HEK293 (cell line): ENCODE results near the gene RASA3.

Experiments used
- CTCF ChIA-PET: fragments of 350-600 bp; formaldehyde crosslinking; extraction: SDS; loops from one replicate; lab custom pipeline; 2021; ENCODE audit warnings: antibody characterized with exemption; lab: Yijun Ruan, JAX
- POLR2A ChIA-PET: fragments of 300-600 bp; formaldehyde crosslinking; extraction: SDS; loops from one replicate; lab custom pipeline; 2020; ENCODE audit warnings: antibody characterized with exemption, inconsistent platforms; lab: Yijun Ruan, JAX
- H3K27ac ChIP-seq: fragments of 200-500 bp; sonication (Bioruptor generic); 2 replicates; pipeline ENCODE4 v1.5.1; 2014; ENCODE audit warnings: low read depth, low read length, control low read depth, inconsistent platforms; ENCODE audit errors: extremely low read depth
- H3K36me3 ChIP-seq, 2 experiments: fragments of 200-500 bp in 1 of 2; sonication (Bioruptor generic) in 1 of 2; 1 replicate in 1 of 2; 2 replicates in 1 of 2; pipeline ENCODE4 v1.5.1; 2014 to 2017; ENCODE audit warnings: inconsistent platforms in 2 of 2, low read length in 2 of 2; ENCODE audit not compliant: control insufficient read depth in 2 of 2, insufficient read depth in 1 of 2
- H3K4me1 ChIP-seq: fragments of 200-500 bp; sonication (Bioruptor generic); 2 replicates; pipeline ENCODE4 v1.5.1; 2014; ENCODE audit warnings: mild to moderate bottlenecking, low read length, inconsistent platforms; ENCODE audit not compliant: control insufficient read depth, insufficient read depth
- H3K4me3 ChIP-seq: 2 replicates; pipeline ENCODE4 v1.5.1; 2011; ENCODE audit warnings: low read depth, mild to moderate bottlenecking, control low read depth, low read length, moderate library complexity
- H3K9me3 ChIP-seq: fragments of 200-500 bp; sonication (Bioruptor generic); 2 replicates; pipeline ENCODE4 v1.5.1; 2014; ENCODE audit warnings: low read depth, low read length, inconsistent platforms; ENCODE audit not compliant: control insufficient read depth, insufficient read depth
- BCL11B ChIP-seq: fragments of 450-650 bp; formaldehyde crosslinking; IDR thresholded peaks from 2 replicates; pipeline ENCODE4 v1.5.1; 2016; ENCODE audit warnings: low read depth, missing biosample characterization, missing genetic modification characterization
- KLF10 ChIP-seq: fragments of 450-650 bp; IDR thresholded peaks from 2 replicates; pipeline ENCODE4 v1.5.1; 2018; ENCODE audit warnings: missing biosample characterization, mild to moderate bottlenecking, missing genetic modification characterization
- KLF9 ChIP-seq: fragments of 450-650 bp; formaldehyde crosslinking; IDR thresholded peaks from 2 replicates; pipeline ENCODE4 v1.5.1; 2016; ENCODE audit warnings: missing biosample characterization, missing genetic modification characterization, low read depth
- MYNN ChIP-seq: fragments of 450-650 bp; formaldehyde crosslinking; IDR thresholded peaks from 2 replicates; pipeline ENCODE4 v1.5.1; 2016; ENCODE audit warnings: missing biosample characterization, missing genetic modification characterization, borderline replicate concordance
- OVOL3 ChIP-seq: fragments of 450-650 bp; formaldehyde crosslinking; IDR thresholded peaks from 2 replicates; pipeline ENCODE4 v1.5.1; 2016; ENCODE audit warnings: missing biosample characterization, missing genetic modification characterization
- ZBTB17 ChIP-seq: fragments of 450-650 bp; formaldehyde crosslinking; IDR thresholded peaks from 2 replicates; pipeline ENCODE4 v1.5.1; 2016; ENCODE audit warnings: missing biosample characterization, missing genetic modification characterization
- ZBTB20 ChIP-seq: fragments of 450-650 bp; formaldehyde crosslinking; IDR thresholded peaks from 2 replicates; pipeline ENCODE4 v1.5.1; 2016; ENCODE audit warnings: missing biosample characterization, missing genetic modification characterization
- ZBTB21 ChIP-seq: fragments of 450-650 bp; formaldehyde crosslinking; IDR thresholded peaks from 2 replicates; pipeline ENCODE4 v1.5.1; 2017; ENCODE audit warnings: missing biosample characterization, missing genetic modification characterization
- ZBTB7A ChIP-seq: fragments of 450-650 bp; formaldehyde crosslinking; IDR thresholded peaks from 2 replicates; pipeline ENCODE4 v1.5.1; 2016; ENCODE audit warnings: low read depth, missing biosample characterization, missing genetic modification characterization
- ZFP69B ChIP-seq: fragments of 450-650 bp; formaldehyde crosslinking; IDR thresholded peaks from 2 replicates; pipeline ENCODE4 v1.5.1; 2016; ENCODE audit warnings: missing biosample characterization, missing genetic modification characterization
- ZNF169 ChIP-seq: fragments of 450-650 bp; formaldehyde crosslinking; IDR thresholded peaks from 2 replicates; pipeline ENCODE4 v1.5.1; 2016; ENCODE audit warnings: missing biosample characterization, missing genetic modification characterization
- ZNF19 ChIP-seq: fragments of 450-650 bp; formaldehyde crosslinking; IDR thresholded peaks from 2 replicates; pipeline ENCODE4; 2016; ENCODE audit warnings: missing biosample characterization, missing genetic modification characterization, low read depth
- ZNF239 ChIP-seq: fragments of 450-650 bp; formaldehyde crosslinking; IDR thresholded peaks from 2 replicates; pipeline ENCODE4 v1.5.1; 2016; ENCODE audit warnings: missing biosample characterization, missing genetic modification characterization
- ZNF354C ChIP-seq: fragments of 450-650 bp; formaldehyde crosslinking; IDR thresholded peaks from 2 replicates; pipeline ENCODE4 v1.5.1; 2016; ENCODE audit warnings: missing biosample characterization, missing genetic modification characterization, low read depth, borderline replicate concordance
- ZNF404 ChIP-seq: fragments of 450-650 bp; formaldehyde crosslinking; IDR thresholded peaks from 2 replicates; pipeline ENCODE4 v1.5.1; 2017; ENCODE audit warnings: missing biosample characterization, missing genetic modification characterization
- ZNF423 ChIP-seq: fragments of 450-650 bp; formaldehyde crosslinking; IDR thresholded peaks from 2 replicates; pipeline ENCODE4 v1.5.1; 2016; ENCODE audit warnings: missing biosample characterization, missing genetic modification characterization
- ZNF501 ChIP-seq: fragments of 450-650 bp; formaldehyde crosslinking; IDR thresholded peaks from 2 replicates; pipeline ENCODE4 v1.5.1; 2016; ENCODE audit warnings: missing biosample characterization, missing genetic modification characterization
- ZNF629 ChIP-seq: fragments of 450-650 bp; formaldehyde crosslinking; IDR thresholded peaks from 2 replicates; pipeline ENCODE4 v1.5.1; 2017; ENCODE audit warnings: missing biosample characterization, missing genetic modification characterization
- ZNF654 ChIP-seq: fragments of 450-650 bp; formaldehyde crosslinking; IDR thresholded peaks from 2 replicates; pipeline ENCODE4 v1.5.1; 2016; ENCODE audit warnings: low read depth, missing biosample characterization, missing genetic modification characterization
- ZNF768 ChIP-seq: fragments of 450-650 bp; formaldehyde crosslinking; IDR thresholded peaks from 2 replicates; pipeline ENCODE4 v1.5.1; 2018; ENCODE audit warnings: missing biosample characterization, mild to moderate bottlenecking, missing genetic modification characterization
- TF ChIP-seq, protein P1 (sequence below): fragments of 450-650 bp; formaldehyde crosslinking; IDR thresholded peaks from 2 replicates; pipeline ENCODE4 v1.5.1; 2016; ENCODE audit warnings: missing biosample characterization, missing genetic modification characterization
- TF ChIP-seq, protein P2 (sequence below): fragments of 450-650 bp; formaldehyde crosslinking; optimal IDR thresholded peaks from 2 replicates; pipeline ENCODE3; 2016; ENCODE audit warnings: missing biosample characterization, mild to moderate bottlenecking, missing genetic modification characterization
- TF ChIP-seq, protein P3 (sequence below): fragments of 450-650 bp; formaldehyde crosslinking; IDR thresholded peaks from 2 replicates; pipeline ENCODE4 v1.5.0; 2017; ENCODE audit warnings: missing biosample characterization, missing genetic modification characterization, borderline replicate concordance
- TF ChIP-seq, protein P4 (sequence below): fragments of 450-650 bp; formaldehyde crosslinking; IDR thresholded peaks from 2 replicates; pipeline ENCODE4 v1.5.1; 2016; ENCODE audit warnings: missing biosample characterization, missing genetic modification characterization
- TF ChIP-seq, protein P5 (sequence below): fragments of 450-650 bp; formaldehyde crosslinking; IDR thresholded peaks from 2 replicates; pipeline ENCODE4 v1.5.1; 2016; ENCODE audit warnings: missing biosample characterization, missing genetic modification characterization
- TF ChIP-seq, protein P6 (sequence below): fragments of 450-650 bp; formaldehyde crosslinking; IDR thresholded peaks from 2 replicates; pipeline ENCODE4 v1.5.1; 2016; ENCODE audit warnings: missing biosample characterization, missing genetic modification characterization
- TF ChIP-seq, protein P7 (sequence below): fragments of 450-650 bp; IDR thresholded peaks from 2 replicates; pipeline ENCODE4 v1.5.1; 2018; ENCODE audit warnings: missing biosample characterization, mild to moderate bottlenecking, missing genetic modification characterization

RASA3 gene

DNA sequence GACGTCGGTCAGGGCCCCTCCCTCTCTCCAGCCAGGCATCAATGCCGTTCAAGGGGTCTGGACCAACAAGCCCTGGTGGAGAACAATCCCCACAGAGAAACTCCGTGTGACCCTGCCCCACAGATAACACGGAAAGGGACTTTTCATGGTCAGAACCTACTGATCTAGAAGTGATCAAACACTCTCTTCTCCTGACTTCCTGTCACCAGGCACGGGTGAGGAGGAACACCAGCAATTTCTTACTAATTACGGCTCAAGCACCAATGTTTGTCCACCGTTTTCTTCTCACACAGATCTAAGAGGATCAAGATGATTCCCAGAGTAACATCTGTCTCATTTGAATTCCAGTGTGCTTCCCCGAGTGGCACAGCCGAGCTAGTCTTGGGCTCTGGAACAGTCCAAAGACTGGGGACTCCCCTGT lies 11.8 kb downstream of the RASA3 start:
- POLR2A ChIA-PET = no interaction called here
- Histone ChIP-seq H3K4me1 (no peaks in the 10 kb centered on the region), H3K36me3 (no peaks in the 10 kb centered on the region), H3K9me3 (no peaks in the 10 kb centered on the region), H3K27ac (no peak overlapping the region), H3K4me3 (no peak overlapping the region)
- CTCF ChIA-PET = no interaction called here
- TF ChIP-seq, protein P1, sequence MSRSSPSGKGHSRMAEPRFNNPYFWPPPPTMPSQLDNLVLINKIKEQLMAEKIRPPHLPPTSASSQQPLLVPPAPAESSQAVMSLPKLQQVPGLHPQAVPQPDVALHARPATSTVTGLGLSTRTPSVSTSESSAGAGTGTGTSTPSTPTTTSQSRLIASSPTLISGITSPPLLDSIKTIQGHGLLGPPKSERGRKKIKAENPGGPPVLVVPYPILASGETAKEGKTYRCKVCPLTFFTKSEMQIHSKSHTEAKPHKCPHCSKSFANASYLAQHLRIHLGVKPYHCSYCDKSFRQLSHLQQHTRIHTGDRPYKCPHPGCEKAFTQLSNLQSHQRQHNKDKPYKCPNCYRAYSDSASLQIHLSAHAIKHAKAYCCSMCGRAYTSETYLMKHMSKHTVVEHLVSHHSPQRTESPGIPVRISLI (tag by site-specific recombination) = no peak
- no peak for TF ChIP-seq ZNF423 (tag by site-specific recombination)
- no peak for TF ChIP-seq ZBTB21 (tag by site-specific recombination)
- TF ChIP-seq ZNF629 = no peak
- no peak for TF ChIP-seq ZNF654 (tag by site-specific recombination)
- no peak for TF ChIP-seq KLF9 (tag by site-specific recombination)
- no peak for TF ChIP-seq ZNF19 (tag by site-specific recombination)
- TF ChIP-seq ZNF501 = no peak
- no peak for TF ChIP-seq ZNF354C (tag by site-specific recombination)
- TF ChIP-seq, protein P2, sequence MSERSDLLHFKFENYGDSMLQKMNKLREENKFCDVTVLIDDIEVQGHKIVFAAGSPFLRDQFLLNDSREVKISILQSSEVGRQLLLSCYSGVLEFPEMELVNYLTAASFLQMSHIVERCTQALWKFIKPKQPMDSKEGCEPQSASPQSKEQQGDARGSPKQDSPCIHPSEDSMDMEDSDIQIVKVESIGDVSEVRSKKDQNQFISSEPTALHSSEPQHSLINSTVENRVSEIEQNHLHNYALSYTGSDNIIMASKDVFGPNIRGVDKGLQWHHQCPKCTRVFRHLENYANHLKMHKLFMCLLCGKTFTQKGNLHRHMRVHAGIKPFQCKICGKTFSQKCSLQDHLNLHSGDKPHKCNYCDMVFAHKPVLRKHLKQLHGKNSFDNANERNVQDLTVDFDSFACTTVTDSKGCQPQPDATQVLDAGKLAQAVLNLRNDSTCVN (tag by site-specific recombination) = no peak
- TF ChIP-seq, protein P3, sequence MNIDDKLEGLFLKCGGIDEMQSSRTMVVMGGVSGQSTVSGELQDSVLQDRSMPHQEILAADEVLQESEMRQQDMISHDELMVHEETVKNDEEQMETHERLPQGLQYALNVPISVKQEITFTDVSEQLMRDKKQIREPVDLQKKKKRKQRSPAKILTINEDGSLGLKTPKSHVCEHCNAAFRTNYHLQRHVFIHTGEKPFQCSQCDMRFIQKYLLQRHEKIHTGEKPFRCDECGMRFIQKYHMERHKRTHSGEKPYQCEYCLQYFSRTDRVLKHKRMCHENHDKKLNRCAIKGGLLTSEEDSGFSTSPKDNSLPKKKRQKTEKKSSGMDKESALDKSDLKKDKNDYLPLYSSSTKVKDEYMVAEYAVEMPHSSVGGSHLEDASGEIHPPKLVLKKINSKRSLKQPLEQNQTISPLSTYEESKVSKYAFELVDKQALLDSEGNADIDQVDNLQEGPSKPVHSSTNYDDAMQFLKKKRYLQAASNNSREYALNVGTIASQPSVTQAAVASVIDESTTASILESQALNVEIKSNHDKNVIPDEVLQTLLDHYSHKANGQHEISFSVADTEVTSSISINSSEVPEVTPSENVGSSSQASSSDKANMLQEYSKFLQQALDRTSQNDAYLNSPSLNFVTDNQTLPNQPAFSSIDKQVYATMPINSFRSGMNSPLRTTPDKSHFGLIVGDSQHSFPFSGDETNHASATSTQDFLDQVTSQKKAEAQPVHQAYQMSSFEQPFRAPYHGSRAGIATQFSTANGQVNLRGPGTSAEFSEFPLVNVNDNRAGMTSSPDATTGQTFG (tag by site-specific recombination) = no peak
- TF ChIP-seq ZNF169 (tag by site-specific recombination) = no peak
- no peak for TF ChIP-seq OVOL3 (tag by site-specific recombination)
- no peak for TF ChIP-seq MYNN (tag by site-specific recombination)
- TF ChIP-seq, protein P4, sequence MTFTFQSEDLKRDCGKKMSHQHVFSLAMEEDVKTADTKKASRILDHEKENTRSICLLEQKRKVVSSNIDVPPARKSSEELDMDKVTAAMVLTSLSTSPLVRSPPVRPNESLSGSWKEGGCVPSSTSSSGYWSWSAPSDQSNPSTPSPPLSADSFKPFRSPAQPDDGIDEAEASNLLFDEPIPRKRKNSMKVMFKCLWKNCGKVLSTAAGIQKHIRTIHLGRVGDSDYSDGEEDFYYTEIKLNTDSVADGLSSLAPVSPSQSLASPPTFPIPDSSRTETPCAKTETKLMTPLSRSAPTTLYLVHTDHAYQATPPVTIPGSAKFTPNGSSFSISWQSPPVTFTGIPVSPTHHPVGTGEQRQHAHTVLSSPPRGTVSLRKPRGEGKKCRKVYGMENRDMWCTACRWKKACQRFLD (tag by site-specific recombination) = no peak
- TF ChIP-seq ZNF404 (tag by site-specific recombination) = no peak

DNA sequence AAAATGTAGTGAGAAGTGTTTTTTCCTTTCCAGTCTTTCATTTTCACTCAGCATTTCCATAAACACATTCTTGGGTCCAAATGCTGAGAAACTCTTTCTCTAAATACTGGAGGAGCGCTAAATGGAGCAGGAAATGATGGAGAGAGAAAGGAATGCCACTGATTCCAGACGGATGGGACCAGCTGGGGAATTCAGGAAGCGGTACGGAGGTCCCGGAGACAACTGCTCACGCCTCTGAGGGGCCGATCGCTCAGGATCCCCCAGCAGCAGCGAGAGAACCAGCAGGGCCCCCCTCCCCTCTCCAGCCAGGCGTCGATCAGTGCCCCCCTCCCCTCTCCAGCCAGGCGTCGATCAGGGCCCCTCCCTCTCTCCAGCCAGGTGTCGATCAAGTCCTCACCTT lies 13.2 kb downstream of the RASA3 start:
- Histone ChIP-seq H3K4me3 (no peak overlapping the region), H3K27ac (no peak overlapping the region)
- POLR2A ChIA-PET = interaction anchor here (1.0 to 1.1 kb wide), 2 partner anchors 12 to 54 kb away, joined by 3 read pairs; no protein-coding TSS in a partner anchor
- TF ChIP-seq ZBTB7A (tag by site-specific recombination) (no peak), ZFP69B (tag by site-specific recombination) (no peak), ZNF239 (tag by site-specific recombination) (no peak), ZBTB20 (tag by site-specific recombination) (no peak), ZNF768 (tag by site-specific recombination) (no peak), BCL11B (tag by site-specific recombination) (no peak), OVOL3 (tag by site-specific recombination) (no peak), KLF10 (tag by site-specific recombination) (no peak), ZBTB17 (tag by site-specific recombination) (no peak)
- TF ChIP-seq, protein P5, sequence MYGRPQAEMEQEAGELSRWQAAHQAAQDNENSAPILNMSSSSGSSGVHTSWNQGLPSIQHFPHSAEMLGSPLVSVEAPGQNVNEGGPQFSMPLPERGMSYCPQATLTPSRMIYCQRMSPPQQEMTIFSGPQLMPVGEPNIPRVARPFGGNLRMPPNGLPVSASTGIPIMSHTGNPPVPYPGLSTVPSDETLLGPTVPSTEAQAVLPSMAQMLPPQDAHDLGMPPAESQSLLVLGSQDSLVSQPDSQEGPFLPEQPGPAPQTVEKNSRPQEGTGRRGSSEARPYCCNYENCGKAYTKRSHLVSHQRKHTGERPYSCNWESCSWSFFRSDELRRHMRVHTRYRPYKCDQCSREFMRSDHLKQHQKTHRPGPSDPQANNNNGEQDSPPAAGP (tag by site-specific recombination) = no peak
- TF ChIP-seq, protein P6, sequence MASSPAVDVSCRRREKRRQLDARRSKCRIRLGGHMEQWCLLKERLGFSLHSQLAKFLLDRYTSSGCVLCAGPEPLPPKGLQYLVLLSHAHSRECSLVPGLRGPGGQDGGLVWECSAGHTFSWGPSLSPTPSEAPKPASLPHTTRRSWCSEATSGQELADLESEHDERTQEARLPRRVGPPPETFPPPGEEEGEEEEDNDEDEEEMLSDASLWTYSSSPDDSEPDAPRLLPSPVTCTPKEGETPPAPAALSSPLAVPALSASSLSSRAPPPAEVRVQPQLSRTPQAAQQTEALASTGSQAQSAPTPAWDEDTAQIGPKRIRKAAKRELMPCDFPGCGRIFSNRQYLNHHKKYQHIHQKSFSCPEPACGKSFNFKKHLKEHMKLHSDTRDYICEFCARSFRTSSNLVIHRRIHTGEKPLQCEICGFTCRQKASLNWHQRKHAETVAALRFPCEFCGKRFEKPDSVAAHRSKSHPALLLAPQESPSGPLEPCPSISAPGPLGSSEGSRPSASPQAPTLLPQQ = no peak
- TF ChIP-seq, protein P7, sequence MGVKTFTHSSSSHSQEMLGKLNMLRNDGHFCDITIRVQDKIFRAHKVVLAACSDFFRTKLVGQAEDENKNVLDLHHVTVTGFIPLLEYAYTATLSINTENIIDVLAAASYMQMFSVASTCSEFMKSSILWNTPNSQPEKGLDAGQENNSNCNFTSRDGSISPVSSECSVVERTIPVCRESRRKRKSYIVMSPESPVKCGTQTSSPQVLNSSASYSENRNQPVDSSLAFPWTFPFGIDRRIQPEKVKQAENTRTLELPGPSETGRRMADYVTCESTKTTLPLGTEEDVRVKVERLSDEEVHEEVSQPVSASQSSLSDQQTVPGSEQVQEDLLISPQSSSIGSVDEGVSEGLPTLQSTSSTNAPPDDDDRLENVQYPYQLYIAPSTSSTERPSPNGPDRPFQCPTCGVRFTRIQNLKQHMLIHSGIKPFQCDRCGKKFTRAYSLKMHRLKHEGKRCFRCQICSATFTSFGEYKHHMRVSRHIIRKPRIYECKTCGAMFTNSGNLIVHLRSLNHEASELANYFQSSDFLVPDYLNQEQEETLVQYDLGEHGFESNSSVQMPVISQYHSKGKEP (tag by site-specific recombination) = no peak

More for the DNA sequence above, 13.2 kb downstream of the RASA3 start:
- CTCF ChIA-PET = interaction anchor here (0.7 kb wide), 1 partner anchor 39 kb away, joined by 4 read pairs; no protein-coding TSS in a partner anchor
- H3K36me3 ChIP-seq = no peaks in the 10 kb centered on the region
- H3K4me1 ChIP-seq = no peaks in the 10 kb centered on the region
- no peaks in the 10 kb centered on the region for H3K9me3 ChIP-seq
